H1 (cell line): ENCODE results near the gene CXCL12. TPM values are rescaled to one million over a fixed set of nuclear protein-coding genes. Genes with fewer than 3 reads are reported as not detected.

Source experiments
- CTCF ChIA-PET: fragments of 300-600 bp; sonication (Branson Sonifier 250); formaldehyde crosslinking; loops from one replicate; lab custom pipeline; 2021; ENCODE audit not compliant: partially characterized antibody; lab: Charles Lee
- POLR2A ChIA-PET: fragments of 300-600 bp; sonication (Branson Sonifier 250); formaldehyde crosslinking; loops from one replicate; lab custom pipeline; 2021; ENCODE audit warnings: inconsistent platforms; ENCODE audit not compliant: partially characterized antibody; lab: Charles Lee
- DNase-seq, 2 experiments: peaks; one replicate each; pipeline versions ENCODE4 v3.0.0 to v3.0.0-alpha.2; 2010 to 2022; ENCODE audit warnings: low spot score in 2 of 2, low read depth in 1 of 2, mixed read lengths in 1 of 2
- FAIRE-seq: peaks from 2 replicates; lab custom pipeline; 2011; peaks lifted over from hg19 to GRCh38; lab: Jason Lieb, UNC
- H2AFZ ChIP-seq: 2 replicates; pipeline ENCODE4 v1.8.1; 2012; ENCODE audit warnings: low read length, inconsistent platforms
- H2AK5ac ChIP-seq: 2 replicates; pipeline ENCODE4 v1.6.1; 2013; ENCODE audit warnings: low read depth, low read length
- H2BK120ac ChIP-seq: replicated peaks from 2 replicates; pipeline ENCODE3; 2013; ENCODE audit warnings: low read depth, low read length, inconsistent platforms
- H2BK12ac ChIP-seq: 2 replicates; pipeline ENCODE4 v1.6.1; 2013; ENCODE audit warnings: low read depth, low read length
- H2BK15ac ChIP-seq: 2 replicates; pipeline ENCODE4 v1.6.1; 2013; ENCODE audit warnings: low read length
- H2BK20ac ChIP-seq: 2 replicates; pipeline ENCODE4 v1.6.1; 2013; ENCODE audit warnings: low read length
- H2BK5ac ChIP-seq: 2 replicates; pipeline ENCODE4 v1.6.1; 2013; ENCODE audit warnings: low read depth, low read length
- H3K14ac ChIP-seq: 2 replicates; pipeline ENCODE4 v1.6.1; 2013; ENCODE audit warnings: inconsistent platforms; ENCODE audit not compliant: insufficient read length
- H3K18ac ChIP-seq: 2 replicates; pipeline ENCODE4 v1.6.1; 2013; ENCODE audit warnings: low read length; ENCODE audit errors: extremely low read depth
- H3K23ac ChIP-seq: 2 replicates; pipeline ENCODE4 v1.6.1; 2013; ENCODE audit warnings: inconsistent platforms; ENCODE audit not compliant: insufficient read length
- H3K23me2 ChIP-seq: 2 replicates; pipeline ENCODE4 v1.6.1; 2013; ENCODE audit warnings: low read depth, low read length
- H3K27ac ChIP-seq: 2 replicates; pipeline ENCODE4 v1.6.1; 2011; ENCODE audit warnings: low read depth, low read length, inconsistent platforms
- H3K27me3 ChIP-seq, 4 experiments: replicated peaks in 1 of 4; 1 replicate in 1 of 4; 2 replicates in 3 of 4; pipeline versions ENCODE4 v1.6.1 to v1.8.1; 2011 to 2013; ENCODE audit warnings: low read length in 3 of 4, mild to moderate bottlenecking in 3 of 4, inconsistent platforms in 2 of 4, mixed read lengths in 2 of 4, moderate library complexity in 1 of 4; ENCODE audit not compliant: control insufficient read depth in 3 of 4, insufficient read depth in 3 of 4; ENCODE audit errors: extremely low read depth in 1 of 4
- H3K36me3 ChIP-seq, 4 experiments: 2 replicates each; pipeline versions ENCODE4 v1.6.1 to v1.8.1; 2011 to 2013; ENCODE audit warnings: mild to moderate bottlenecking in 4 of 4, low read length in 3 of 4, moderate library complexity in 2 of 4, control low read depth in 1 of 4, inconsistent platforms in 1 of 4; ENCODE audit not compliant: insufficient read depth in 4 of 4, control insufficient read depth in 2 of 4
- H3K4ac ChIP-seq: replicated peaks from 2 replicates; pipeline ENCODE3; 2013; ENCODE audit warnings: low read length, low read depth, mixed read lengths, inconsistent platforms; ENCODE audit not compliant: insufficient read length
- H3K4me1 ChIP-seq, 4 experiments: replicated peaks in 1 of 4; 1 replicate in 1 of 4; 2 replicates in 3 of 4; pipeline versions ENCODE4 v1.6.1 to v1.8.1; 2011 to 2013; ENCODE audit warnings: low read length in 3 of 4, inconsistent platforms in 2 of 4, mixed read lengths in 1 of 4; ENCODE audit not compliant: insufficient read depth in 4 of 4, control insufficient read depth in 3 of 4
- H3K4me2 ChIP-seq, 2 experiments: 2 replicates each; pipeline versions ENCODE4 v1.6.1 to v1.8.1; 2011 to 2013; ENCODE audit warnings: low read depth in 2 of 2, low read length in 2 of 2, control low read depth in 1 of 2, inconsistent platforms in 1 of 2, mild to moderate bottlenecking in 1 of 2; ENCODE audit not compliant: insufficient read depth in 1 of 2
- H3K4me3 ChIP-seq, 4 experiments: fragments of 200-600, 300-600 bp in 1 of 4; sonication (generic), shearing (Covaris generic), sonication (Bioruptor Twin) in 1 of 4; 2 replicates each; pipeline versions ENCODE4 v1.5.1 to v1.8.1; 2011 to 2016; ENCODE audit warnings: low read length in 4 of 4, low read depth in 3 of 4, control low read depth in 2 of 4, inconsistent platforms in 2 of 4, mild to moderate bottlenecking in 2 of 4, mixed read lengths in 1 of 4, moderate library complexity in 1 of 4; ENCODE audit not compliant: insufficient read depth in 2 of 4; ENCODE audit errors: extremely low read depth in 1 of 4
- H3K56ac ChIP-seq: replicated peaks from 2 replicates; pipeline ENCODE3; 2013; ENCODE audit warnings: low read depth, mild to moderate bottlenecking, mixed read lengths, low read length, inconsistent platforms; ENCODE audit not compliant: insufficient read length
- H3K79me1 ChIP-seq: 2 replicates; pipeline ENCODE4 v1.6.1; 2013; ENCODE audit warnings: low read depth, low read length, control low read depth
- H3K79me2 ChIP-seq, 2 experiments: 2 replicates each; pipeline versions ENCODE4 v1.6.1 to v1.8.1; 2012 to 2013; ENCODE audit warnings: low read length in 2 of 2, mild to moderate bottlenecking in 2 of 2, inconsistent platforms in 1 of 2; ENCODE audit not compliant: insufficient read depth in 2 of 2, control insufficient read depth in 1 of 2
- H3K9ac ChIP-seq, 4 experiments: replicated peaks in 1 of 4; 1 replicate in 1 of 4; 2 replicates in 3 of 4; pipeline versions ENCODE4 v1.6.1 to v1.8.1; 2011 to 2013; ENCODE audit warnings: low read depth in 3 of 4, low read length in 3 of 4, control low read depth in 2 of 4, mild to moderate bottlenecking in 2 of 4, moderate library complexity in 2 of 4, inconsistent platforms in 1 of 4; ENCODE audit errors: extremely low read depth in 1 of 4
- H3K9me3 ChIP-seq, 2 experiments: 2 replicates each; pipeline versions ENCODE4 v1.6.1 to v1.8.1; 2012 to 2013; ENCODE audit warnings: mild to moderate bottlenecking in 2 of 2, moderate library complexity in 2 of 2, control low read depth in 1 of 2, inconsistent platforms in 1 of 2, low read depth in 1 of 2, low read length in 1 of 2, mixed read lengths in 1 of 2; ENCODE audit not compliant: insufficient read depth in 2 of 2
- H4K20me1 ChIP-seq, 2 experiments: replicated peaks in 1 of 2; 2 replicates each; pipeline versions ENCODE3 to v1.8.1; 2011 to 2013; ENCODE audit warnings: inconsistent platforms in 2 of 2, low read length in 2 of 2, mild to moderate bottlenecking in 1 of 2; ENCODE audit not compliant: insufficient read depth in 2 of 2, control insufficient read depth in 1 of 2
- H4K5ac ChIP-seq: 2 replicates; pipeline ENCODE4 v1.6.1; 2013; ENCODE audit warnings: low read length, low read depth, mixed read lengths, inconsistent platforms; ENCODE audit not compliant: insufficient read length
- H4K8ac ChIP-seq: 2 replicates; pipeline ENCODE4 v1.8.0; 2013; ENCODE audit warnings: mild to moderate bottlenecking, moderate library complexity, low read length, inconsistent platforms; ENCODE audit not compliant: insufficient read depth; ENCODE audit errors: extremely low read depth
- H4K91ac ChIP-seq: replicated peaks from 2 replicates; pipeline ENCODE3; 2013; ENCODE audit warnings: low read length, mixed read lengths, inconsistent platforms; ENCODE audit not compliant: insufficient read length
- CTBP2 ChIP-seq: IDR thresholded peaks from 2 replicates; pipeline ENCODE4 v1.7.0; 2011; ENCODE audit warnings: borderline replicate concordance, mild to moderate bottlenecking, moderate library complexity, mixed read lengths, low read length; ENCODE audit not compliant: insufficient read depth, insufficient read length
- WGBS, 2 experiments: shearing (Covaris generic) in 1 of 2; methylation state at CpG; one replicate each; pipeline versions ENCODE4 v1.1.6 to v1.1.7; 2013 to 2015; ENCODE audit warnings: low lambda C conversion rate in 2 of 2, mixed read lengths in 2 of 2, inconsistent platforms in 1 of 2, low coverage in 1 of 2, missing lambda C conversion rate in 1 of 2; ENCODE audit not compliant: insufficient replicate concordance in 2 of 2, insufficient coverage in 1 of 2, insufficient read length in 1 of 2; ENCODE audit errors: extremely low coverage in 1 of 2, missing lambda C conversion rate in 1 of 2; 5-methylcytosine and 5-hydroxymethylcytosine counted together
- polyA plus RNA-seq, 7 experiments: library from polyadenylated mRNA; depleted of rRNA in 3 of 7; stranded (reverse) in 5 of 7; unstranded in 2 of 7; fragments of >200 nt in 5 of 7; fragments of 200-250 nt in 2 of 7; gene quantifications; 1 replicate in 5 of 7; 2 replicates in 1 of 7; 4 replicates in 1 of 7; pipeline versions ENCODE4 v1.2.1 to v1.2.3, GENCODE V29; 2011 to 2013; ENCODE audit warnings: missing spikeins in 2 of 7, mixed read lengths in 2 of 7
- total RNA-seq: library from RNA; stranded (reverse); fragmentation: NEBNext Ultra II Directional; extraction: Animal tissue kit (Norgen Biotek cat#: 25700); gene quantifications from 2 replicates; pipeline ENCODE4 v1.2.1, GENCODE V29; 2021

CXCL12 gene
- total and polyA plus RNA-seq, 2 of the 8 experiments (the other 6 are each of a cell fraction or from before 2014, with no cell fraction given) = 51.4 to 53.8 TPM

GRCh38 chr10:44374155-44374554 lies 10.7 kb downstream of the CXCL12 start:
- peaks cover 3% of the 10 kb centered on the region for H3K79me1 ChIP-seq
- H3K4ac ChIP-seq = no peak overlapping the region
- H3K18ac ChIP-seq = no peak overlapping the region
- H3K79me2 ChIP-seq = peaks cover 0 to 2% of the 10 kb centered on the region in 2 experiments; a peak in 1 of 4 replicates
- ChIA-PET POLR2A (interaction anchor here (1.4 kb wide), 1 partner anchor 13 kb away, joined by 3 read pairs; no protein-coding TSS in a partner anchor), CTCF (interaction anchor here (0.9 to 1.3 kb wide), 4 partner anchors 10 to 483 kb away, joined by 3 read pairs; no protein-coding TSS in a partner anchor)
- FAIRE-seq (no peak), DNase-seq (no peak)
- no peak overlapping the region for H3K9ac ChIP-seq
- peaks cover 0 to 2% of the 10 kb centered on the region in 2 experiments for H4K20me1 ChIP-seq
- H2BK20ac ChIP-seq = no peak overlapping the region
- no peaks in the 10 kb centered on the region; a peak in 1 of 7 replicates for H3K27me3 ChIP-seq
- no peak for TF ChIP-seq CTBP2
- no peak overlapping the region for H3K27ac ChIP-seq
- no peaks in the 10 kb centered on the region; the same call in 1 of the 2 replicates for H3K23me2 ChIP-seq
- peaks cover 4 to 61% (median 15%) of the 10 kb centered on the region in 4 experiments for H3K36me3 ChIP-seq
- H4K5ac ChIP-seq = no peak overlapping the region
- 89% methylated on average over 6 of the region's 6 CpGs; no CpG with 5 or more reads in 1 of the 2 experiments for WGBS, 2 experiments
- H3K23ac ChIP-seq = no peak overlapping the region
- H3K56ac ChIP-seq = no peak overlapping the region
- H2AFZ ChIP-seq = no peak overlapping the region
- no peak overlapping the region for H2BK5ac ChIP-seq
- no peak overlapping the region for H3K4me3 ChIP-seq
- no peak overlapping the region for H3K4me2 ChIP-seq
- H2BK120ac ChIP-seq = no peak overlapping the region
- H2AK5ac ChIP-seq = no peak overlapping the region
- H2BK12ac ChIP-seq = no peak overlapping the region
- no peak overlapping the region for H4K91ac ChIP-seq
- peaks cover 6 to 23% (median 17%) of the 10 kb centered on the region in 4 experiments for H3K4me1 ChIP-seq
- no peak overlapping the region for H4K8ac ChIP-seq
- H2BK15ac ChIP-seq = no peak overlapping the region
- H3K14ac ChIP-seq = no peak overlapping the region
- no peaks in the 10 kb centered on the region for H3K9me3 ChIP-seq
